ENCODE results near the gene IFIT2.

DNA sequence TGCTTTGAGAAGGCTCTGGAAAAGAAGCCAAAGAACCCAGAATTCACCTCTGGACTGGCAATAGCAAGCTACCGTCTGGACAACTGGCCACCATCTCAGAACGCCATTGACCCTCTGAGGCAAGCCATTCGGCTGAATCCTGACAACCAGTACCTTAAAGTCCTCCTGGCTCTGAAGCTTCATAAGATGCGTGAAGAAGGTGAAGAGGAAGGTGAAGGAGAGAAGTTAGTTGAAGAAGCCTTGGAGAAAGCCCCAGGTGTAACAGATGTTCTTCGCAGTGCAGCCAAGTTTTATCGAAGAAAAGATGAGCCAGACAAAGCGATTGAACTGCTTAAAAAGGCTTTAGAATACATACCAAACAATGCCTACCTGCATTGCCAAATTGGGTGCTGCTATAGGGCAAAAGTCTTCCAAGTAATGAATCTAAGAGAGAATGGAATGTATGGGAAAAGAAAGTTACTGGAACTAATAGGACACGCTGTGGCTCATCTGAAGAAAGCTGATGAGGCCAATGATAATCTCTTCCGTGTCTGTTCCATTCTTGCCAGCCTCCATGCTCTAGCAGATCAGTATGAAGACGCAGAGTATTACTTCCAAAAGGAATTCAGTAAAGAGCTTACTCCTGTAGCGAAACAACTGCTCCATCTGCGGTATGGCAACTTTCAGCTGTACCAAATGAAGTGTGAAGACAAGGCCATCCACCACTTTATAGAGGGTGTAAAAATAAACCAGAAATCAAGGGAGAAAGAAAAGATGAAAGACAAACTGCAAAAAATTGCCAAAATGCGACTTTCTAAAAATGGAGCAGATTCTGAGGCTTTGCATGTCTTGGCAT lies 4.8 kb downstream of the IFIT2 start:
- TF ChIP-seq TEAD4 (IDR thresholded peaks at IDR 0.05) (no peak), YY1 (IDR thresholded peaks at IDR 0.05; ENCODE audit: low read depth) (no peak), RAD21 (IDR thresholded peaks at IDR 0.05; ENCODE audit: low read depth) (no peak), FOXM1 (IDR thresholded peaks at IDR 0.05; ENCODE audit: borderline replicate concordance, low read depth) (no peak), EP300 (IDR thresholded peaks at IDR 0.05; ENCODE audit: borderline replicate concordance) (no peak), TCF12 (IDR thresholded peaks at IDR 0.05; ENCODE audit: low read depth) (no peak), CEBPB (IDR thresholded peaks at IDR 0.05) (no peak), TAF1 (IDR thresholded peaks at IDR 0.05; ENCODE audit: low read depth) (no peak), CREB1 (IDR thresholded peaks at IDR 0.05; ENCODE audit: low read depth) (no peak)
- TF ChIP-seq, protein P1, sequence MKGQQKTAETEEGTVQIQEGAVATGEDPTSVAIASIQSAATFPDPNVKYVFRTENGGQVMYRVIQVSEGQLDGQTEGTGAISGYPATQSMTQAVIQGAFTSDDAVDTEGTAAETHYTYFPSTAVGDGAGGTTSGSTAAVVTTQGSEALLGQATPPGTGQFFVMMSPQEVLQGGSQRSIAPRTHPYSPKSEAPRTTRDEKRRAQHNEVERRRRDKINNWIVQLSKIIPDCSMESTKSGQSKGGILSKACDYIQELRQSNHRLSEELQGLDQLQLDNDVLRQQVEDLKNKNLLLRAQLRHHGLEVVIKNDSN (IDR thresholded peaks at IDR 0.05), result no peak
- TF ChIP-seq, protein P2, sequence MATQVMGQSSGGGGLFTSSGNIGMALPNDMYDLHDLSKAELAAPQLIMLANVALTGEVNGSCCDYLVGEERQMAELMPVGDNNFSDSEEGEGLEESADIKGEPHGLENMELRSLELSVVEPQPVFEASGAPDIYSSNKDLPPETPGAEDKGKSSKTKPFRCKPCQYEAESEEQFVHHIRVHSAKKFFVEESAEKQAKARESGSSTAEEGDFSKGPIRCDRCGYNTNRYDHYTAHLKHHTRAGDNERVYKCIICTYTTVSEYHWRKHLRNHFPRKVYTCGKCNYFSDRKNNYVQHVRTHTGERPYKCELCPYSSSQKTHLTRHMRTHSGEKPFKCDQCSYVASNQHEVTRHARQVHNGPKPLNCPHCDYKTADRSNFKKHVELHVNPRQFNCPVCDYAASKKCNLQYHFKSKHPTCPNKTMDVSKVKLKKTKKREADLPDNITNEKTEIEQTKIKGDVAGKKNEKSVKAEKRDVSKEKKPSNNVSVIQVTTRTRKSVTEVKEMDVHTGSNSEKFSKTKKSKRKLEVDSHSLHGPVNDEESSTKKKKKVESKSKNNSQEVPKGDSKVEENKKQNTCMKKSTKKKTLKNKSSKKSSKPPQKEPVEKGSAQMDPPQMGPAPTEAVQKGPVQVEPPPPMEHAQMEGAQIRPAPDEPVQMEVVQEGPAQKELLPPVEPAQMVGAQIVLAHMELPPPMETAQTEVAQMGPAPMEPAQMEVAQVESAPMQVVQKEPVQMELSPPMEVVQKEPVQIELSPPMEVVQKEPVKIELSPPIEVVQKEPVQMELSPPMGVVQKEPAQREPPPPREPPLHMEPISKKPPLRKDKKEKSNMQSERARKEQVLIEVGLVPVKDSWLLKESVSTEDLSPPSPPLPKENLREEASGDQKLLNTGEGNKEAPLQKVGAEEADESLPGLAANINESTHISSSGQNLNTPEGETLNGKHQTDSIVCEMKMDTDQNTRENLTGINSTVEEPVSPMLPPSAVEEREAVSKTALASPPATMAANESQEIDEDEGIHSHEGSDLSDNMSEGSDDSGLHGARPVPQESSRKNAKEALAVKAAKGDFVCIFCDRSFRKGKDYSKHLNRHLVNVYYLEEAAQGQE (IDR thresholded peaks at IDR 0.05; ENCODE audit: low read depth), result no peak
- TF ChIP-seq, protein P3, sequence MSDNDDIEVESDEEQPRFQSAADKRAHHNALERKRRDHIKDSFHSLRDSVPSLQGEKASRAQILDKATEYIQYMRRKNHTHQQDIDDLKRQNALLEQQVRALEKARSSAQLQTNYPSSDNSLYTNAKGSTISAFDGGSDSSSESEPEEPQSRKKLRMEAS (IDR thresholded peaks at IDR 0.05), result no peak

All from Ishikawa (cell line).